ENCODE results near the gene BBIP1.

DNA sequence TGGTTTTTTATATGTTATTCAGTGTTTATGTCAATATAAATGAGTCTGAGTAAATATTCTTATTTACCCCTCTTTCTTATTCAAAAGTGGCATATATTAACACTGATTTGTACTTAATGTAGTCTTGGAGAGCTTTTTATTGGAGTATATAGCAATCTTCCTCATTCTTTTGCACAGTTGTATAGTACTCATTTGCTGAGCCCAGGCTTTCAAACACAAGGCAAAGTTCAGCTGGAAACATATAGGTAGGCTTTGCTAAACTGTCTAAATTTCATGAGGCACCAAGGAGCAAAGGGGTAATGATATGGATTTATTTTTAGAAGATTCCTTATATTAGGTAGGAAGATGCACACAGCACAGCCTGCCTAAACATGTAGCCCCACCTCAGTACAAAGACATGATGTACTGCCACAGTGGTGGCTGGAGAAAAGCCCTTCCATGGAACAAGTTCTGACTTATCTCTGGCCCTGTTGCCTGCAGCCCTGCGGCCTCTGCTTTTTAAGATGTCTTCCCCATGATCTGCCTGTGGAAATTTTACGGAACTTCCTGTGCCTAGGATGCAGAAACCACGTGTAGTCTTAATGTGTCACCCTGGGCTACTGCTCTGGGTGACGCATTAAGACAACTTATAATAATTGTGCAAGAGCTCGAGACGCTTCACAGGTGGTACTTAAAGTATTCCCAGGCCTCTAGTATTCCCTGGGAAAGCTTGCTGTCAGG, 56.9 kb downstream of the BBIP1 start:
- TF ChIP-seq, protein P1, sequence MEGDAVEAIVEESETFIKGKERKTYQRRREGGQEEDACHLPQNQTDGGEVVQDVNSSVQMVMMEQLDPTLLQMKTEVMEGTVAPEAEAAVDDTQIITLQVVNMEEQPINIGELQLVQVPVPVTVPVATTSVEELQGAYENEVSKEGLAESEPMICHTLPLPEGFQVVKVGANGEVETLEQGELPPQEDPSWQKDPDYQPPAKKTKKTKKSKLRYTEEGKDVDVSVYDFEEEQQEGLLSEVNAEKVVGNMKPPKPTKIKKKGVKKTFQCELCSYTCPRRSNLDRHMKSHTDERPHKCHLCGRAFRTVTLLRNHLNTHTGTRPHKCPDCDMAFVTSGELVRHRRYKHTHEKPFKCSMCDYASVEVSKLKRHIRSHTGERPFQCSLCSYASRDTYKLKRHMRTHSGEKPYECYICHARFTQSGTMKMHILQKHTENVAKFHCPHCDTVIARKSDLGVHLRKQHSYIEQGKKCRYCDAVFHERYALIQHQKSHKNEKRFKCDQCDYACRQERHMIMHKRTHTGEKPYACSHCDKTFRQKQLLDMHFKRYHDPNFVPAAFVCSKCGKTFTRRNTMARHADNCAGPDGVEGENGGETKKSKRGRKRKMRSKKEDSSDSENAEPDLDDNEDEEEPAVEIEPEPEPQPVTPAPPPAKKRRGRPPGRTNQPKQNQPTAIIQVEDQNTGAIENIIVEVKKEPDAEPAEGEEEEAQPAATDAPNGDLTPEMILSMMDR (conservative IDR thresholded peaks at IDR 0.05; ENCODE audit: low read length): no peak
- no peak for TF ChIP-seq EZH2phosphoT487 (IDR thresholded peaks at IDR 0.05; ENCODE audit: borderline replicate concordance, low read depth, low read length)
